HEK293 (cell line): Measurements from ENCODE around the gene PFN4.
A peak's percentile ranks its signal among the peaks of the same experiment; 100 is the strongest.

Experiments
- GLI2 ChIP-seq: fragments of 450-650 bp; formaldehyde crosslinking; IDR thresholded peaks from 2 replicates; pipeline ENCODE4; 2017; ENCODE audit warnings: missing biosample characterization, missing genetic modification characterization, low read depth, borderline replicate concordance
- MYNN ChIP-seq: fragments of 450-650 bp; formaldehyde crosslinking; IDR thresholded peaks from 2 replicates; pipeline ENCODE4 v1.5.1; 2016; ENCODE audit warnings: missing biosample characterization, missing genetic modification characterization, borderline replicate concordance
- TRIM28 ChIP-seq: IDR thresholded peaks from 2 replicates; pipeline ENCODE4 v1.6.1; 2011; ENCODE audit warnings: low read length, control low read depth, borderline replicate concordance
- ZBTB17 ChIP-seq: fragments of 450-650 bp; formaldehyde crosslinking; IDR thresholded peaks from 2 replicates; pipeline ENCODE4 v1.5.1; 2016; ENCODE audit warnings: missing biosample characterization, missing genetic modification characterization
- ZFHX2 ChIP-seq: fragments of 450-650 bp; formaldehyde crosslinking; conservative IDR thresholded peaks from 2 replicates; pipeline ENCODE4 v1.5.1; 2016; ENCODE audit warnings: missing biosample characterization, missing genetic modification characterization
- ZNF146 ChIP-seq: fragments of 450-650 bp; formaldehyde crosslinking; IDR thresholded peaks from 2 replicates; pipeline ENCODE4 v1.5.1; 2016; ENCODE audit warnings: missing biosample characterization, missing genetic modification characterization
- ZNF175 ChIP-seq: fragments of 450-650 bp; formaldehyde crosslinking; IDR thresholded peaks from 2 replicates; pipeline ENCODE4 v1.5.1; 2016; ENCODE audit warnings: missing biosample characterization, missing genetic modification characterization
- ZNF354C ChIP-seq: fragments of 450-650 bp; formaldehyde crosslinking; IDR thresholded peaks from 2 replicates; pipeline ENCODE4 v1.5.1; 2016; ENCODE audit warnings: missing biosample characterization, missing genetic modification characterization, low read depth, borderline replicate concordance
- ZNF394 ChIP-seq: fragments of 450-650 bp; formaldehyde crosslinking; IDR thresholded peaks from 2 replicates; pipeline ENCODE4 v1.5.1; 2016; ENCODE audit warnings: missing biosample characterization, missing genetic modification characterization, mild to moderate bottlenecking, moderate library complexity, borderline replicate concordance
- ZNF423 ChIP-seq: fragments of 450-650 bp; formaldehyde crosslinking; IDR thresholded peaks from 2 replicates; pipeline ENCODE4 v1.5.1; 2016; ENCODE audit warnings: missing biosample characterization, missing genetic modification characterization
- ZNF501 ChIP-seq: fragments of 450-650 bp; formaldehyde crosslinking; IDR thresholded peaks from 2 replicates; pipeline ENCODE4 v1.5.1; 2016; ENCODE audit warnings: missing biosample characterization, missing genetic modification characterization
- ZNF510 ChIP-seq: fragments of 450-650 bp; formaldehyde crosslinking; IDR thresholded peaks from 2 replicates; pipeline ENCODE4 v1.5.1; 2018; ENCODE audit warnings: mild to moderate bottlenecking, missing genetic modification characterization, missing biosample characterization; ENCODE audit not compliant: insufficient replicate concordance
- ZNF548 ChIP-seq: fragments of 450-650 bp; formaldehyde crosslinking; IDR thresholded peaks from 2 replicates; pipeline ENCODE4 v1.5.1; 2016; ENCODE audit warnings: missing biosample characterization, missing genetic modification characterization
- ZNF571 ChIP-seq: fragments of 450-650 bp; formaldehyde crosslinking; IDR thresholded peaks from 2 replicates; pipeline ENCODE4 v1.5.0; 2017; ENCODE audit warnings: missing biosample characterization, missing genetic modification characterization
- ZNF768 ChIP-seq: fragments of 450-650 bp; formaldehyde crosslinking; IDR thresholded peaks from 2 replicates; pipeline ENCODE4 v1.5.1; 2018; ENCODE audit warnings: missing biosample characterization, mild to moderate bottlenecking, missing genetic modification characterization
- ZNF830 ChIP-seq: fragments of 450-650 bp; IDR thresholded peaks from 2 replicates; pipeline ENCODE4 v1.5.0; 2018; ENCODE audit warnings: missing biosample characterization, missing genetic modification characterization, low read depth, mild to moderate bottlenecking, moderate library complexity
- ZSCAN23 ChIP-seq: fragments of 450-650 bp; formaldehyde crosslinking; IDR thresholded peaks from 2 replicates; pipeline ENCODE4 v1.5.1; 2016; ENCODE audit warnings: missing biosample characterization, missing genetic modification characterization
- TF ChIP-seq, protein P1 (sequence below): sonication (generic); formaldehyde crosslinking; IDR thresholded peaks from 2 replicates; pipeline ENCODE4 v1.8.1; 2022; ENCODE audit warnings: mild to moderate bottlenecking, moderate library complexity, missing genetic modification reagents
- TF ChIP-seq, protein P2 (sequence below): fragments of 450-650 bp; formaldehyde crosslinking; IDR thresholded peaks from 2 replicates; pipeline ENCODE4 v1.5.1; 2016; ENCODE audit warnings: missing biosample characterization, missing genetic modification characterization, borderline replicate concordance
- TF ChIP-seq, protein P3 (sequence below): fragments of 450-650 bp; formaldehyde crosslinking; IDR thresholded peaks from 2 replicates; pipeline ENCODE4 v1.5.1; 2016; ENCODE audit warnings: missing biosample characterization, missing genetic modification characterization
- TF ChIP-seq, protein P4 (sequence below): fragments of 450-650 bp; formaldehyde crosslinking; conservative IDR thresholded peaks from 2 replicates; pipeline ENCODE4 v1.5.1; 2016; ENCODE audit warnings: low read depth, missing biosample characterization, missing genetic modification characterization
- TF ChIP-seq, protein P5 (sequence below): fragments of 450-650 bp; formaldehyde crosslinking; IDR thresholded peaks from 2 replicates; pipeline ENCODE4 v1.5.1; 2017; ENCODE audit warnings: missing biosample characterization, missing genetic modification characterization
- TF ChIP-seq, protein P6 (sequence below): fragments of 450-650 bp; formaldehyde crosslinking; optimal IDR thresholded peaks from 2 replicates; pipeline ENCODE3; 2016; ENCODE audit warnings: missing biosample characterization, mild to moderate bottlenecking, missing genetic modification characterization

PFN4 gene

DNA sequence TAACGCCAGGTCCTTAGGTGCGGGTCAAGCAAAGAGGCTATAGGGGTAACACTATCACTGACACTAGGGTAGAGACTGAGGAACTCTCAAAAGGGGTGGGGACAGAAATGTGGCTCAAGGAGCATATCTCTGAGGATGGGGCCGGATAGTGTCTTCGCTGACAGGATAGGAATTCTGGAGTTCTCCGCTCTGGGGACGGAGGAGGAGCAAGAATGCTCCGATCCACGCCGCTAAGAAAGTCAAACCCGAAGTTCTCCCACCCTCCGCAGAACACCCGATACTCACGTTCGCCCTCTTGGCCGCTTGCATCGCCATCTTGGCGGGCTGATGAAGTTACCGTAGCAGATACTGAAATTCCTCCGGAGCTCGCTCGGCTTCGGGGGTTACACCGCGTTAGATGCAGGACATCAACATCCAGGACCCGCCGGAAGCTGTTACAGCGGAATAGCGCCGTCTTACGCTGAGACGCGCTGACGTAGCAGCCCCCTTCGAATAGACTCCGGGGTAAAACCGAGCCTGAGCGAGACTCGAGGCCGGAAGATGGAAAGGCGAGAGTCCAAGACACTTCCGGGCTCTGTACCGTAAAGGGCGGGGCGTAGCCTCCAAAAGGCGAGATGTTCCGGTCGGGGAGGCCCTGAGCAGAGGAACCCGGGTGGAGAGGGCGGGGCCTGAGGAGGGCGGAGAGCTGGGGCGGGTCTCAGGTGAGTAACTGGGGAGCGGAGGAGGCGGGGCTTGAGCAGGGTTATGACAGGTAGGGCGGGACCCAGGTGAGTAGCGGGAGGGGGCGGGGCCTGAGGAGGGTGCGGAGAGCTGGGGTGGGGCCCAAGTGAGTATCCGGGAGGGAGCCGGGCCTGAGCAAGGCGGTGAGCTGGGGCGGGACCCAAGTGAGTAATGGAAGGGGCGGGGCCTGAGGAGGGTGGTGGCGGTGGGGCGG is 47.0 kb downstream of the PFN4 start, which contains the start of gene SF3B6 (continued):
- TF ChIP-seq, protein P1, sequence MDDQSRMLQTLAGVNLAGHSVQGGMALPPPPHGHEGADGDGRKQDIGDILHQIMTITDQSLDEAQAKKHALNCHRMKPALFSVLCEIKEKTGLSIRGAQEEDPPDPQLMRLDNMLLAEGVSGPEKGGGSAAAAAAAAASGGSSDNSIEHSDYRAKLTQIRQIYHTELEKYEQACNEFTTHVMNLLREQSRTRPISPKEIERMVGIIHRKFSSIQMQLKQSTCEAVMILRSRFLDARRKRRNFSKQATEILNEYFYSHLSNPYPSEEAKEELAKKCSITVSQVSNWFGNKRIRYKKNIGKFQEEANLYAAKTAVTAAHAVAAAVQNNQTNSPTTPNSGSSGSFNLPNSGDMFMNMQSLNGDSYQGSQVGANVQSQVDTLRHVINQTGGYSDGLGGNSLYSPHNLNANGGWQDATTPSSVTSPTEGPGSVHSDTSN (CRISPR knock-in tag) = peak; percentile 90; the same call in 1 of the 2 replicates
- TF ChIP-seq GLI2 (tag by site-specific recombination) (no peak), ZNF510 (tag by site-specific recombination) (no peak), ZNF146 (tag by site-specific recombination) (no peak), ZBTB17 (tag by site-specific recombination) (peak; percentile 90), ZNF394 (tag by site-specific recombination) (peak; percentile 61), MYNN (tag by site-specific recombination) (no peak), ZNF423 (tag by site-specific recombination) (no peak), ZNF768 (tag by site-specific recombination) (no peak), ZSCAN23 (tag by site-specific recombination) (0 out of 2 replicates have a peak, but pooled peaks have one; percentile 26), TRIM28 (peak; percentile 79; the same call in 1 of the 2 replicates), ZNF548 (no peak), ZNF571 (no peak), ZNF354C (no peak), ZNF175 (no peak), ZFHX2 (no peak), ZNF501 (tag by site-specific recombination) (peak; percentile 85), ZNF830 (no peak)
- TF ChIP-seq, protein P2, sequence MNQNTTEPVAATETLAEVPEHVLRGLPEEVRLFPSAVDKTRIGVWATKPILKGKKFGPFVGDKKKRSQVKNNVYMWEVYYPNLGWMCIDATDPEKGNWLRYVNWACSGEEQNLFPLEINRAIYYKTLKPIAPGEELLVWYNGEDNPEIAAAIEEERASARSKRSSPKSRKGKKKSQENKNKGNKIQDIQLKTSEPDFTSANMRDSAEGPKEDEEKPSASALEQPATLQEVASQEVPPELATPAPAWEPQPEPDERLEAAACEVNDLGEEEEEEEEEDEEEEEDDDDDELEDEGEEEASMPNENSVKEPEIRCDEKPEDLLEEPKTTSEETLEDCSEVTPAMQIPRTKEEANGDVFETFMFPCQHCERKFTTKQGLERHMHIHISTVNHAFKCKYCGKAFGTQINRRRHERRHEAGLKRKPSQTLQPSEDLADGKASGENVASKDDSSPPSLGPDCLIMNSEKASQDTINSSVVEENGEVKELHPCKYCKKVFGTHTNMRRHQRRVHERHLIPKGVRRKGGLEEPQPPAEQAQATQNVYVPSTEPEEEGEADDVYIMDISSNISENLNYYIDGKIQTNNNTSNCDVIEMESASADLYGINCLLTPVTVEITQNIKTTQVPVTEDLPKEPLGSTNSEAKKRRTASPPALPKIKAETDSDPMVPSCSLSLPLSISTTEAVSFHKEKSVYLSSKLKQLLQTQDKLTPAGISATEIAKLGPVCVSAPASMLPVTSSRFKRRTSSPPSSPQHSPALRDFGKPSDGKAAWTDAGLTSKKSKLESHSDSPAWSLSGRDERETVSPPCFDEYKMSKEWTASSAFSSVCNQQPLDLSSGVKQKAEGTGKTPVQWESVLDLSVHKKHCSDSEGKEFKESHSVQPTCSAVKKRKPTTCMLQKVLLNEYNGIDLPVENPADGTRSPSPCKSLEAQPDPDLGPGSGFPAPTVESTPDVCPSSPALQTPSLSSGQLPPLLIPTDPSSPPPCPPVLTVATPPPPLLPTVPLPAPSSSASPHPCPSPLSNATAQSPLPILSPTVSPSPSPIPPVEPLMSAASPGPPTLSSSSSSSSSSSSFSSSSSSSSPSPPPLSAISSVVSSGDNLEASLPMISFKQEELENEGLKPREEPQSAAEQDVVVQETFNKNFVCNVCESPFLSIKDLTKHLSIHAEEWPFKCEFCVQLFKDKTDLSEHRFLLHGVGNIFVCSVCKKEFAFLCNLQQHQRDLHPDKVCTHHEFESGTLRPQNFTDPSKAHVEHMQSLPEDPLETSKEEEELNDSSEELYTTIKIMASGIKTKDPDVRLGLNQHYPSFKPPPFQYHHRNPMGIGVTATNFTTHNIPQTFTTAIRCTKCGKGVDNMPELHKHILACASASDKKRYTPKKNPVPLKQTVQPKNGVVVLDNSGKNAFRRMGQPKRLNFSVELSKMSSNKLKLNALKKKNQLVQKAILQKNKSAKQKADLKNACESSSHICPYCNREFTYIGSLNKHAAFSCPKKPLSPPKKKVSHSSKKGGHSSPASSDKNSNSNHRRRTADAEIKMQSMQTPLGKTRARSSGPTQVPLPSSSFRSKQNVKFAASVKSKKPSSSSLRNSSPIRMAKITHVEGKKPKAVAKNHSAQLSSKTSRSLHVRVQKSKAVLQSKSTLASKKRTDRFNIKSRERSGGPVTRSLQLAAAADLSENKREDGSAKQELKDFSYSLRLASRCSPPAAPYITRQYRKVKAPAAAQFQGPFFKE (tag by site-specific recombination) = no peak
- TF ChIP-seq, protein P3, sequence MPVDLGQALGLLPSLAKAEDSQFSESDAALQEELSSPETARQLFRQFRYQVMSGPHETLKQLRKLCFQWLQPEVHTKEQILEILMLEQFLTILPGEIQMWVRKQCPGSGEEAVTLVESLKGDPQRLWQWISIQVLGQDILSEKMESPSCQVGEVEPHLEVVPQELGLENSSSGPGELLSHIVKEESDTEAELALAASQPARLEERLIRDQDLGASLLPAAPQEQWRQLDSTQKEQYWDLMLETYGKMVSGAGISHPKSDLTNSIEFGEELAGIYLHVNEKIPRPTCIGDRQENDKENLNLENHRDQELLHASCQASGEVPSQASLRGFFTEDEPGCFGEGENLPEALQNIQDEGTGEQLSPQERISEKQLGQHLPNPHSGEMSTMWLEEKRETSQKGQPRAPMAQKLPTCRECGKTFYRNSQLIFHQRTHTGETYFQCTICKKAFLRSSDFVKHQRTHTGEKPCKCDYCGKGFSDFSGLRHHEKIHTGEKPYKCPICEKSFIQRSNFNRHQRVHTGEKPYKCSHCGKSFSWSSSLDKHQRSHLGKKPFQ (tag by site-specific recombination) = no peak
- TF ChIP-seq, protein P4, sequence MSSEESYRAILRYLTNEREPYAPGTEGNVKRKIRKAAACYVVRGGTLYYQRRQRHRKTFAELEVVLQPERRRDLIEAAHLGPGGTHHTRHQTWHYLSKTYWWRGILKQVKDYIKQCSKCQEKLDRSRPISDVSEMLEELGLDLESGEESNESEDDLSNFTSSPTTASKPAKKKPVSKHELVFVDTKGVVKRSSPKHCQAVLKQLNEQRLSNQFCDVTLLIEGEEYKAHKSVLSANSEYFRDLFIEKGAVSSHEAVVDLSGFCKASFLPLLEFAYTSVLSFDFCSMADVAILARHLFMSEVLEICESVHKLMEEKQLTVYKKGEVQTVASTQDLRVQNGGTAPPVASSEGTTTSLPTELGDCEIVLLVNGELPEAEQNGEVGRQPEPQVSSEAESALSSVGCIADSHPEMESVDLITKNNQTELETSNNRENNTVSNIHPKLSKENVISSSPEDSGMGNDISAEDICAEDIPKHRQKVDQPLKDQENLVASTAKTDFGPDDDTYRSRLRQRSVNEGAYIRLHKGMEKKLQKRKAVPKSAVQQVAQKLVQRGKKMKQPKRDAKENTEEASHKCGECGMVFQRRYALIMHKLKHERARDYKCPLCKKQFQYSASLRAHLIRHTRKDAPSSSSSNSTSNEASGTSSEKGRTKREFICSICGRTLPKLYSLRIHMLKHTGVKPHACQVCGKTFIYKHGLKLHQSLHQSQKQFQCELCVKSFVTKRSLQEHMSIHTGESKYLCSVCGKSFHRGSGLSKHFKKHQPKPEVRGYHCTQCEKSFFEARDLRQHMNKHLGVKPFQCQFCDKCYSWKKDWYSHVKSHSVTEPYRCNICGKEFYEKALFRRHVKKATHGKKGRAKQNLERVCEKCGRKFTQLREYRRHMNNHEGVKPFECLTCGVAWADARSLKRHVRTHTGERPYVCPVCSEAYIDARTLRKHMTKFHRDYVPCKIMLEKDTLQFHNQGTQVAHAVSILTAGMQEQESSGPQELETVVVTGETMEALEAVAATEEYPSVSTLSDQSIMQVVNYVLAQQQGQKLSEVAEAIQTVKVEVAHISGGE (tag by site-specific recombination) = peak; percentile 99
- TF ChIP-seq, protein P5, sequence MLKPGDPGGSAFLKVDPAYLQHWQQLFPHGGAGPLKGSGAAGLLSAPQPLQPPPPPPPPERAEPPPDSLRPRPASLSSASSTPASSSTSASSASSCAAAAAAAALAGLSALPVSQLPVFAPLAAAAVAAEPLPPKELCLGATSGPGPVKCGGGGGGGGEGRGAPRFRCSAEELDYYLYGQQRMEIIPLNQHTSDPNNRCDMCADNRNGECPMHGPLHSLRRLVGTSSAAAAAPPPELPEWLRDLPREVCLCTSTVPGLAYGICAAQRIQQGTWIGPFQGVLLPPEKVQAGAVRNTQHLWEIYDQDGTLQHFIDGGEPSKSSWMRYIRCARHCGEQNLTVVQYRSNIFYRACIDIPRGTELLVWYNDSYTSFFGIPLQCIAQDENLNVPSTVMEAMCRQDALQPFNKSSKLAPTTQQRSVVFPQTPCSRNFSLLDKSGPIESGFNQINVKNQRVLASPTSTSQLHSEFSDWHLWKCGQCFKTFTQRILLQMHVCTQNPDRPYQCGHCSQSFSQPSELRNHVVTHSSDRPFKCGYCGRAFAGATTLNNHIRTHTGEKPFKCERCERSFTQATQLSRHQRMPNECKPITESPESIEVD (tag by site-specific recombination) = no peak
- TF ChIP-seq, protein P6, sequence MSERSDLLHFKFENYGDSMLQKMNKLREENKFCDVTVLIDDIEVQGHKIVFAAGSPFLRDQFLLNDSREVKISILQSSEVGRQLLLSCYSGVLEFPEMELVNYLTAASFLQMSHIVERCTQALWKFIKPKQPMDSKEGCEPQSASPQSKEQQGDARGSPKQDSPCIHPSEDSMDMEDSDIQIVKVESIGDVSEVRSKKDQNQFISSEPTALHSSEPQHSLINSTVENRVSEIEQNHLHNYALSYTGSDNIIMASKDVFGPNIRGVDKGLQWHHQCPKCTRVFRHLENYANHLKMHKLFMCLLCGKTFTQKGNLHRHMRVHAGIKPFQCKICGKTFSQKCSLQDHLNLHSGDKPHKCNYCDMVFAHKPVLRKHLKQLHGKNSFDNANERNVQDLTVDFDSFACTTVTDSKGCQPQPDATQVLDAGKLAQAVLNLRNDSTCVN (tag by site-specific recombination) = peak; percentile 27
